ENCODE results near the gene SATB1.

SATB1 gene

GRCh38 chr3:18402239-18402799 is 22.8 kb downstream of the SATB1 start:
- no peak for DNase-seq (ENCODE audit: low read depth)
- no peak overlapping the region for H3K4me3 ChIP-seq (ENCODE audit: low read length)
- TF ChIP-seq CTCF (conservative IDR thresholded peaks at IDR 0.05; ENCODE audit: low read depth, low read length): no peak

- no peak for TF ChIP-seq CTCF (conservative IDR thresholded peaks at IDR 0.05; ENCODE audit: low read depth, low read length)
- no peak for DNase-seq (ENCODE audit: low read depth)
Measured at GRCh38 chr3:18401300-18401961, 23.7 kb downstream of the SATB1 start.

GRCh38 chr3:18398448-18398847 is 26.7 kb downstream of the SATB1 start:
- no peak for DNase-seq (ENCODE audit: low read depth)
- no peak for TF ChIP-seq CTCF (conservative IDR thresholded peaks at IDR 0.05; ENCODE audit: low read depth, low read length)
- H3K4me3 ChIP-seq (ENCODE audit: low read length): no peak overlapping the region

More at GRCh38 chr3:18401300-18401961, 23.7 kb downstream of the SATB1 start:
- no peak overlapping the region for H3K4me3 ChIP-seq (ENCODE audit: low read length)

- TF ChIP-seq CTCF (conservative IDR thresholded peaks at IDR 0.05; ENCODE audit: low read depth, low read length): no peak
- no peak overlapping the region for H3K4me3 ChIP-seq (ENCODE audit: low read length)
- no peak for DNase-seq (ENCODE audit: low read depth)
Measured at GRCh38 chr3:18396428-18396827, 28.7 kb downstream of the SATB1 start.

- no peak for DNase-seq (ENCODE audit: low read depth)
- TF ChIP-seq CTCF (conservative IDR thresholded peaks at IDR 0.05; ENCODE audit: low read depth, low read length): no peak
- no peak overlapping the region for H3K4me3 ChIP-seq (ENCODE audit: low read length)
Measured at GRCh38 chr3:18394384-18394995, 30.6 kb downstream of the SATB1 start.

GRCh38 chr3:18393906-18394305 is 31.2 kb downstream of the SATB1 start:
- no peak for DNase-seq (ENCODE audit: low read depth)
- no peak for TF ChIP-seq CTCF (conservative IDR thresholded peaks at IDR 0.05; ENCODE audit: low read depth, low read length)
- H3K4me3 ChIP-seq (ENCODE audit: low read length): no peak overlapping the region
